GM18861 (cell line): ENCODE data around the gene AHRR.

Experiments used
- ATAC-seq: cut with Tn5 transposase; IDR thresholded peaks from one replicate; pipeline ENCODE4 v1.9.1; 2021; ENCODE audit not compliant: unreplicated experiment

Gene AHRR

GRCh38 chr5:426392-426976 lies 105.0 kb downstream of the AHRR start:
- no peak for ATAC-seq

GRCh38 chr5:427415-428087 lies 106.0 kb downstream of the AHRR start:
- no peak for ATAC-seq

GRCh38 chr5:428219-428618 lies 106.7 kb downstream of the AHRR start:
- ATAC-seq = no peak

GRCh38 chr5:428754-429452 lies 107.4 kb downstream of the AHRR start:
- ATAC-seq = no peak

GRCh38 chr5:429453-430188 lies 108.1 kb downstream of the AHRR start:
- ATAC-seq = no peak

GRCh38 chr5:430214-430925 lies 108.9 kb downstream of the AHRR start:
- ATAC-seq = no peak

GRCh38 chr5:431001-431710 lies 109.6 kb downstream of the AHRR start:
- ATAC-seq = no peak

GRCh38 chr5:431711-432050 lies 110.2 kb downstream of the AHRR start:
- ATAC-seq = no peak

GRCh38 chr5:432201-432927 lies 110.8 kb downstream of the AHRR start:
- no peak for ATAC-seq

GRCh38 chr5:432928-433791 lies 111.6 kb downstream of the AHRR start:
- no peak for ATAC-seq

- no peak for ATAC-seq
These were observed 112.3 kb downstream of the AHRR start for GRCh38 chr5:433836-434235.

GRCh38 chr5:434443-435146 lies 113.1 kb downstream of the AHRR start:
- no peak for ATAC-seq

GRCh38 chr5:435156-435790 lies 113.8 kb downstream of the AHRR start:
- ATAC-seq = no peak

- ATAC-seq = no peak
These were observed 114.6 kb downstream of the AHRR start for GRCh38 chr5:435961-436640.

- ATAC-seq = no peak
These were observed 115.1 kb downstream of the AHRR start for GRCh38 chr5:436641-436975.

- ATAC-seq = no peak
These were observed 115.8 kb downstream of the AHRR start for GRCh38 chr5:437281-437771.

- no peak for ATAC-seq
These were observed 117.0 kb downstream of the AHRR start for GRCh38 chr5:438481-438981.
